Measurements from ENCODE around the gene PTPRH. TPM values are rescaled to one million over a fixed set of nuclear protein-coding genes. Genes with fewer than 3 reads are reported as not detected.

PTPRH gene
- total and polyA plus RNA-seq, 9 of the 15 experiments (the other 6 are each of a cell fraction or from before 2014, with no cell fraction given), result 0.87 to 34.3 (median 22.7) TPM

GRCh38 chr19:55166530-55167268 is 42.6 kb downstream of the PTPRH start, which contains the start of gene DNAAF3 (continued):
- TF ChIP-seq CTCFL (IDR thresholded peaks at IDR 0.05; ENCODE audit: borderline replicate concordance, insufficient read depth, low read depth, low read length, poor library complexity, severe bottlenecking) (no peak), MEF2A (IDR thresholded peaks at IDR 0.05; ENCODE audit: control insufficient read depth, low read depth, low read length) (no peak), CBX5 (IDR thresholded peaks at IDR 0.05; ENCODE audit: borderline replicate concordance, low read depth) (no peak), NFE2L1 (tag; IDR thresholded peaks at IDR 0.05; ENCODE audit: borderline replicate concordance, low read depth) (no peak), ZNF644 (tag; IDR thresholded peaks at IDR 0.05; ENCODE audit: low read depth) (no peak), FUS (optimal IDR thresholded peaks at IDR 0.05; ENCODE audit: low read depth, low read length) (no peak), NCOA6 (IDR thresholded peaks at IDR 0.05) (no peak), WHSC1 (IDR thresholded peaks at IDR 0.05; ENCODE audit: low read length) (no peak), ZNF143 (CRISPR knock-in tag; IDR thresholded peaks at IDR 0.05) (no peak), FOXK1 (CRISPR knock-in tag; IDR thresholded peaks at IDR 0.05; ENCODE audit: borderline replicate concordance) (no peak), SMAD2 (IDR thresholded peaks at IDR 0.05; ENCODE audit: low read depth, low read length) (no peak), MTA2 (IDR thresholded peaks at IDR 0.05; ENCODE audit: low read depth) (no peak), E2F4 (CRISPR knock-in tag; IDR thresholded peaks at IDR 0.05; ENCODE audit: low read depth) (no peak), POLR3G (IDR thresholded peaks at IDR 0.05; ENCODE audit: extremely low read depth, insufficient read length, insufficient replicate concordance) (no peak), ZNF324 (CRISPR knock-in tag; IDR thresholded peaks at IDR 0.05) (no peak), VEZF1 (CRISPR knock-in tag; IDR thresholded peaks at IDR 0.05) (peak; percentile 88), ZNF717 (CRISPR knock-in tag; IDR thresholded peaks at IDR 0.05) (no peak), BRD9 (IDR thresholded peaks at IDR 0.05; ENCODE audit: low read depth, partially characterized antibody) (no peak), CHD1 (IDR thresholded peaks at IDR 0.05; ENCODE audit: low read length) (no peak), LARP7 (IDR thresholded peaks at IDR 0.05) (no peak), SNIP1 (IDR thresholded peaks at IDR 0.05; ENCODE audit: low read depth) (no peak), FOXM1 (IDR thresholded peaks at IDR 0.05; ENCODE audit: low read depth) (peak; percentile 41; the same call in 1 of the 2 replicates), FOXM1 (CRISPR knock-in tag; IDR thresholded peaks at IDR 0.05; ENCODE audit: low read depth) (no peak), SRSF3 (IDR thresholded peaks at IDR 0.05; ENCODE audit: insufficient read depth, low read length) (no peak), ZKSCAN1 (IDR thresholded peaks at IDR 0.05; ENCODE audit: low read depth, low read length) (no peak), CREBBP (IDR thresholded peaks at IDR 0.05; ENCODE audit: low read depth, low read length) (no peak), HDAC2 (IDR thresholded peaks at IDR 0.05) (peak; percentile 35; the same call in 1 of the 2 replicates)

Measured in K562 (cell line).